VCaP (cell line): ENCODE results near the gene OXCT1.

Experiments used
- H3K27ac ChIP-seq: fragments of 450-650 bp; 2 replicates; pipeline ENCODE4 v1.5.1; 2017
- TF ChIP-seq, protein P1 (sequence below): fragments of 450-650 bp; conservative IDR thresholded peaks from 2 replicates; pipeline ENCODE4 v1.5.1; 2017; ENCODE audit warnings: mild to moderate bottlenecking, moderate library complexity

Gene OXCT1

DNA sequence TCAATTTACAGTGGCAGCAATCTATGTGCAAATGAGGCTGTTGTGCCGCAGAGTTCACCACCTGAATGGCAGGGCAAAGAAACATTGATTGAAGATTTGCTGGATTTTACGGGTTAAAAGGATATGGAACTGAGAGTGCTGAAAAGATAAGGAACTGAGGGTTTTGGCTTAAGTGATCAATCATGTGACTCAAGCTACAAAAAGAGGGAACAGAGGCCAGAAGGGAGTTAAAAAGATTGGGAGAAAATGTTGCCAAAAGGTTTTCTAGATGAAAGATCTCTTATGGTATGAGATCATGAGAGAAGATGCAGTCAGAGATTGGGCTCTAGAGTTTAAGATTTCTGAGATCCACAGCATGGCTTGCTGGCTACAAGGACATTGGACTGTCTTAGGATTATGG, 26.0 kb upstream of the OXCT1 start:
- H3K27ac ChIP-seq, result no peak overlapping the region
- TF ChIP-seq, protein P1, sequence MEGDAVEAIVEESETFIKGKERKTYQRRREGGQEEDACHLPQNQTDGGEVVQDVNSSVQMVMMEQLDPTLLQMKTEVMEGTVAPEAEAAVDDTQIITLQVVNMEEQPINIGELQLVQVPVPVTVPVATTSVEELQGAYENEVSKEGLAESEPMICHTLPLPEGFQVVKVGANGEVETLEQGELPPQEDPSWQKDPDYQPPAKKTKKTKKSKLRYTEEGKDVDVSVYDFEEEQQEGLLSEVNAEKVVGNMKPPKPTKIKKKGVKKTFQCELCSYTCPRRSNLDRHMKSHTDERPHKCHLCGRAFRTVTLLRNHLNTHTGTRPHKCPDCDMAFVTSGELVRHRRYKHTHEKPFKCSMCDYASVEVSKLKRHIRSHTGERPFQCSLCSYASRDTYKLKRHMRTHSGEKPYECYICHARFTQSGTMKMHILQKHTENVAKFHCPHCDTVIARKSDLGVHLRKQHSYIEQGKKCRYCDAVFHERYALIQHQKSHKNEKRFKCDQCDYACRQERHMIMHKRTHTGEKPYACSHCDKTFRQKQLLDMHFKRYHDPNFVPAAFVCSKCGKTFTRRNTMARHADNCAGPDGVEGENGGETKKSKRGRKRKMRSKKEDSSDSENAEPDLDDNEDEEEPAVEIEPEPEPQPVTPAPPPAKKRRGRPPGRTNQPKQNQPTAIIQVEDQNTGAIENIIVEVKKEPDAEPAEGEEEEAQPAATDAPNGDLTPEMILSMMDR, result no peak

DNA sequence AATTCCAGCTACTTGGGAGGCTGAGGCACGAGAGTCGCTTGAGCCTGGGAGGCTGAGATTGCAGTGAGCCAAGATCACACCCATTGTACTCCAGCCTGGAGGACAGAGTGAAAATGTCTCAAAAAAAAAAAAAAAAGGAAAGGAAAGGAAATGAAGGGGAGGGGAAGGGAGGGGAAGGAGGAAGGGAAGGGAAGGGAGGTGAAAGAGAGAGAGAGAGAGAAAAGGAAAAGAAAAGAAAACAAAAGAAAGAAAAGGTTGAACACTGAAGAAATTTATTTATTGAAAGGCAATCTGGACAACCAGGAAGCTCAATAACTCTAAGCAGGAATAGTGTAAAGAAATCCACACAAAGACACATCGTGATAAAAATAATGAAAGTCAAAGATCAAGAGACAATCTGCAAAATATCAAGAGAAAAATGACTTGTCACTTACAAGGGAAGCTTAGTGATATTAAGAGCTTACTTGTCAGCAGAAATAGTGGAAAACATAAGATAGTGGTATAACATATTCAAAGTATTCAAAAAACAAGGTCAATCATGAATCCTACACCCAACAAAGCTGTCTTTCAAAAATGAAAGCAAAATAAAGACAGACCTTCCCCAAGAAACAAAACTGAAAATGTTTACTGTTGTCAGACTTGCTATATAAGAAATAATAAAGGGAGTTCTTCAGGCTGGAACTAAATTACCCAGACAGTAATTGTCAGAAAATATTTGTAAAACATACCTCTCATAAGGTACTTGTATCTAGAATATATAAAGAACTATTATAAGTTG, 23.0 kb upstream of the OXCT1 start:
- no peak overlapping the region for H3K27ac ChIP-seq
- TF ChIP-seq, protein P1, result no peak

DNA sequence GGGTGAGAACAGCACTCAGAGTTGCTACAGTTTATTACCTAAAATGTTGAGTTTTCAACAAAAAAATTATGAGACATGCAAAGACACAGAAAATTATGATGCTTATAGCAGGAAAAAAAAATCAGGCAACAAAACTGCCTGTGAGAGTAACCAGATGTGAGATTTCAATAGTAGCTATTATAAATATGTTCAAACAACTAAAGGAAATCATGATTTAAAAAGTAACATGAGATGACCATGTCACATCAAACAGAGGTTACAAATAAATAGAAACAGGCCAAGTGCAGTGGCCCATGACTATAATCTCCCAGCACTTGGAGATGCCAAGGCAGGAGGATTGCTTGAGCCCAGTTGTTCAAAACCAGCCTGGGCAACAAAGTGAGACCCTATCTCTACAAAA, 21.8 kb upstream of the OXCT1 start:
- no peak overlapping the region for H3K27ac ChIP-seq

DNA sequence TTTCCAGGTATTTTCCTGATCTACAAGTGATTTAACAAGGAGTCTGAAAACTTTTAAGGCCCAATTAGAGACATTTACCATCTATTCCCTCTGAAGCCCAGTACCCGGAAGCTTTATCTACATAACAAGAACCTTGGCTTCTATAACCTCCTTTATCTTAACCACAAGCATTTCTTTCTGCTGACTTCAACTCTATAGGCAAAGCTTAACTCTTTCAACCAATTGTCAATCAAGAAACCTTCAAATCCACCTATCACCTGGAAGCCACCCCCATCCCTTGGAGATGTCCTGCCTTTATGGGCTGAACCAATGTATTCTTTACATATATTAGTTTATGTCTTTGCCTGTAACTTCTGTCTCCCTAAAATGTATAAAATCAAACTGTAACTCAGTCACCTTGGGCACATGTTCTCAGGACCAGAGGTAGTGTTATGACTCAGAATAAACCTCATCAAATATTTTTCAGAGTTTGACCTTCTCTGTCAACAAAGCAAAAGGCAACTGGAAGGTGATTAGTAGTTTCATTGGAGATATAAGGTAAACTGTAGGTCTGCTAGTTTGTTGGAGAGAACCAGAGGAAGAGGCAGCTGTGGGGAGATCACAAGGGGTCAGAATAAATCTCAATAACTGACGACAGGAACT, 21.0 kb upstream of the OXCT1 start:
- no peak overlapping the region for H3K27ac ChIP-seq

More for the DNA sequence above, 21.8 kb upstream of the OXCT1 start:
- TF ChIP-seq, protein P1, result no peak

DNA sequence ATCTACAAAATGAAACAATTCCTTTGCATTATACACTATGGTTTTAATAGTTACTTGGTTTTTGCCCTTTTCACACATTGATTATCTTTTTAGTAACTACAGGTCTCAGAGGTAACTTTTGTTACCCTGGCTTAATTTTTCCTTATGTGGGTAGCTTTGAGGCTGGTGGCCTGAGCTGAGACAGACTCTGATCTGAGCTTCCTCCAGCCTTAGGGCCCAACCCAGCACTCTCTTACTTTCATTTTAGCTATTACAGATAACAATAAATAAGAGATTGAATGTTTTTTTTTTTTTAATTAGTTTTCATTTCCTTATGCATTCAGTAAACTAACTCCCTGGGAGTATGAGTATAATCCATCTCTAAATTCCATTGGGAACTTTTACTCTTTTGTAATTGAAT, 15.1 kb upstream of the OXCT1 start:
- no peak overlapping the region for H3K27ac ChIP-seq
- TF ChIP-seq, protein P1, result no peak

More for the DNA sequence above, 21.0 kb upstream of the OXCT1 start:
- TF ChIP-seq, protein P1, result no peak

DNA sequence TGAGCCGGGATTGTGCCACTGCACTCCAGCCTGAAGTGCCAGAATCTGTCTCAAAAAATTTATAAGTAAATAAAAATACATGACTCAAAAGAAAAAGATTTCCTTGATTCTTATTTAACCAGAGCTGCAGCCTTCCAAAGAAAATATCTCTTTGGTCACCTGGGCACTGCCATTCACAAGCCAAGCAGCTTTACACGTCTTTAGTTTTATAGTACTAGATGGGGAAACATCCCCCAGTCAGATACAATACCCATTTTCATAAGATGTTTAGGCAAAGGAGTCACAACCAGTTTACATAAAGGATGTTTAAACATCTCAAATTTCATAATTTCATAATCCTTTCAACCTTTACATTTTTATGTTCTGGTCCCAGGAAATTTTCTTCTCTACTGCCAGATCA, 13.7 kb upstream of the OXCT1 start:
- TF ChIP-seq, protein P1, result no peak
- H3K27ac ChIP-seq, result no peak overlapping the region

DNA sequence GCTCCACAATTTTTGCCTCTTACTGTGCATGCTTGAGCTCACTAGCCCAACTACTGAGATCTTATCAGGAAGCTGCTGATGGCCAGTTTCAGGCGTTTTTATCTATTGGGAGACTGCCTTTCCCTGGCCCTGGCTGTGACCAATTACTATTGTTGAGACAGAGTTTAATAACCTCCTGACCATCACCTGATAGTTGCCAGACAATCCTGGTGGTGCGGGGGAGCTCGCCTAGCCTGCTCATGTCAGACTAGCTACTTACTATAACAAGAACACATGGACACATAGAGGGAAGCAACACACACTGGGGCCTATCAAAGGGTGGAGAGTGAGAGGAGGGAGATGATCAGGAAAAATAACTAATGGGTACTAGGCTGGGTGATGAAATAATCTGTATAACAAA, 13.0 kb upstream of the OXCT1 start:
- TF ChIP-seq, protein P1, result no peak
- H3K27ac ChIP-seq, result no peak overlapping the region
